ENCODE measurements around the gene PIAS1.
A peak's percentile ranks its signal among the peaks of the same experiment; 100 is the strongest.

The PIAS1 gene

DNA sequence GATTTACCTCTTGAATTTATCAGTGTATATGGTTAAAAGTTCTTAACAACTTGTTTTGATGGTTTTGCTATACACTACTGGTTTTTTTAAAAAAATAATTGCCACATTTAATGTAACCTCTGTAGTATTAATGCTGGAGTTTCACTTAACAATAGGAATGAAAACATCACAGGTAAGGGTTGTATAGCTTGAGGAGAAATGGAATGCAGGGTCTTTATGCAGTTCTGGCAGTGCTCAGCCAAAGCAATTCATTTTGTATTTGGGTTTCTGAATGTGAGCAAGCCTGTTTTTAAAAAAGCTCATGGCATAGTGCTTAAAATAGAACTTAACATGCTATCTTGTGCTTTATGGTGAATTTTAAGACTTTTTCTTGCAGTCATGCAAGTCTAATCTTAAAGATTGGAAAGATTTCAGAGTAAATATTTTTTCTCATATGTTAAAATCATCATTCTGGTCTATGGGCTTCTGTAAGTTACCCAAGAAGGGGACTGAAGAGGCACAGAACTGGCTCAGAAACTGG lies 8.9 kb downstream of the PIAS1 start:
- no peak for DNase-seq (ENCODE audit: low spot score)

DNA sequence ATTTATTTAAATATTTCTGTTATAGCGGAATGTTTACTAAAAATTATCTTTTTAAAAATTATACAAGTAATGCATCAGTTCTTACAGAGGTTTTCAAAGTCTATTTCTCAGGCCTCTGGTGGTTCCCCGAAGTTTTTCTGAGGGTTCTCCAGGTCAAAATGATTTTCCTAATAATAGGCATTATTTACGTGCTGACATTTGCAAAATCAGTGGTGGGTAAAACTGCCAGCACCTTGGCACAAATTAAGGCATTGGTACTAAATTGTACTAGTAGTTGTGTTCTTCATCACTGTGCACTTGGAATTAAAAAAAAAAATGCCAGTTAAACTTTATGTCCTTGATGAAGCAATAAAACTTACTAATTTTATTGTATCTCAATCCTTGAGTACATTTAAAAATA lies 9.5 kb downstream of the PIAS1 start:
- no peak for DNase-seq (ENCODE audit: low spot score)

DNA sequence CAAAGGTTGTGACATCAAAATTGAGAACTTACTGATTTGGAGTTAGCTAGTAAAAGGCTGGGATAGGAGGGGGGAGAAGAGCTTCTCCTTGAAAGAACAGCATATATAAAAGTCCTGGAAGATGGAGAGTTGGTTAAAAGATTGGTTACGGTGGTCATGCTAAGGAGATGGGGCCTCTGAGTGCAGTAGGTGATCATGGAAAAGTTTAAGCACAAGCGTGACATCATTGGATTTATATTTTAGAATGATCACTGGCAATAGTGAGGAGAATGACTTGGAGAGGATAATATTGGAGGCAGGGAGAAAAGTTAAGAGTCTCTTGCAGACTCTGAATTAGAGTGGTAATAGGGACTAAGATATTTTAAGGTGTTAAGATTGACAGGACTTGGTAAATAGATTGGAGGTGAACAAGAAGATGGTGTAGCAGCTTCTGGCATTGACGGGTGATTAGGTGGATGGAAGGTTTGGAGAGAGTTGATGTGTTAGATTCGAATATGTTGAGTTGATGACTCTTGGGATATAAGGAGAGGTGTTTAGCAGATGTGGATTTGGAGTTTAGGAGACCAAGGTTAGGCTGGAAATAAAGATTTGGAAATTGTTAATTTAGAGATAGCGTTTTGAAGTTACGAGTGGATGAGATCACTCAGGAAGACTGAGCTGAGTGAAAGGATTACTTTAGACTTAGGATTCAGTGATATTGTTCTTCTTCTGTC lies 19.6 kb downstream of the PIAS1 start:
- DNase-seq (ENCODE audit: low spot score), result no peak

DNA sequence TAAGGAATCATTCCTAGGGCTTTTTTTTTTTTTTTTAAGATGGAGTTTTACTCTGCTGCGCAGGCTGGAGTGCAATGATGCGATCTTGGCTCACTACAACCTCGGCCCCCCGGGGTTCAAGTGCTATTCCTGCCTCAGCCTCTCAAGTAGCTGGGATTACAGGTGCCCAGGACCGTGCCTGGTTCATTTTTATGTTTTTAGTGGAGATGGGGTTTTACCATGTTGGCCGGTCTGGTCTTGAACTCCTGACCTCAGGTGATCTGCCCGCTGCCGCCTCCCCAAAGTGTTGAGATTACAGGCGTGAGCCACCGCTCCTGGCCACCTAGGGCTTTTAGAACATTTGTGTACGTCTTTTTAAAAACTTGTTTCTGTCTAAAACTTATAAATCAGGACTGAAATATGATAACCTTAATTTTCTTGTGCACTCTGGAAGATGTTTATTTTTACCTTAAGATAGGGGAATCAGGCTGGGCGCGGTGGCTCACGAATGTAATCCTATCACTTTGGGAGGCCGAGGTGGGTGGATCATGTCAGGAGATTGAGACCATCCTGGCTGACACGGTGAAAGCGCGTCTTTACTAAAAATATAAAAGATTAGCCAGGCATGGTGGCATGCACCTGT lies 21.8 kb downstream of the PIAS1 start:
- DNase-seq (ENCODE audit: low spot score), result no peak

DNA sequence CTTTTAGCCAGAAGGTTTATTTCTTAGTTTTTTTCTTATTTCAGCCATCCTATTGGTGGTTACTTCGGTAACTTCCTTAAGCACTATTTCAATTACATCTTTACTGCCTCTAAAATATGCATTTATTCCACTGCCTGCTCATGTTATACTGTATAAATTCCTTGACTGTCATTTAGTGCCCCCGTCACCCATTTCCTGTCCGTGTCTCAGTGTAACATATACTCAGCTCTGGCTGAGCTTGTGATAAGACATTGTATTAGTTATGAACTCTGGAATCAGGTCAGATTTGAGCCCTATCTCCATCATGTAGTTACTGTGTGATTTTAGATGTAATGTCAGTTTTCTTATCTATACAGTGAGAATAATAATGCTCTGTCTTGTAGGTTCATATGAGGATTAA lies 24.2 kb downstream of the PIAS1 start:
- no peak for DNase-seq (ENCODE audit: low spot score)

DNA sequence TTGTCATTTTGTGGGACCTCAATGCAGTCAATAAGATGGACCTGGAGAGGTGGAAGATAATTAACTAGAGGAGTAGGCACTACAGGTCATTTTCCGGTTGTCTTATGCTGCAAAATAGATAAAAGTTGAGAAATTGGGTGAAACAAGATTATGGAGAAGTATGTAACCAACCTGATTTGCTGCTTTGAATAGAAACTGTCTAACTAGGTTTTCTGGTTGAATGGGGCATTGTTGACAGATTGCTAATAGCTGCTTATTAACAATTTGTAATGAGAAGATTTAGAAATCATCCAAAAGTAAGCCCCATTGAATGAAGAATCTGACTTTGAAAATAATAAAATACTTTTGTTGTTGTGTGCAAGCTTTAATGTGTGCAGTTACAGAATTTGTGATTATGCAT lies 26.2 kb downstream of the PIAS1 start:
- DNase-seq (ENCODE audit: low spot score), result no peak

DNA sequence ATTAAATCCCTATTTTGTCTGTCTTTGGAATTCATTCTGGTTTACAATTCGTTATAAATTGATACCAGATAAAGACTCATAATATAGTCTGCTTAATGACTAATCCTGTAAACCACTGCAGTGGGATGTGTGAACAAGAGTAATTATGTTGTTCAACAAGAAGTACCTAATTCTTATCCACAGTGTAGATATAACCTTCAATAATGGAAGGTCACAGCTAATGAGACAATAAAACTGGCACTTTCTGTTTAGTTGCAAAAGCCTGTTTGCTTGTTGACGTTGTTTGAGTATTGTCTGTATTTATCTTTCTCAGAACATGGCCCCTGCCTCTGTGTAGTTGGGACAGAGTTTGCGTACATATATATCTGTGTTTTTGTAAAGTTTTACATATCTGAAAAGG lies 26.7 kb downstream of the PIAS1 start:
- no peak for DNase-seq (ENCODE audit: low spot score)

DNA sequence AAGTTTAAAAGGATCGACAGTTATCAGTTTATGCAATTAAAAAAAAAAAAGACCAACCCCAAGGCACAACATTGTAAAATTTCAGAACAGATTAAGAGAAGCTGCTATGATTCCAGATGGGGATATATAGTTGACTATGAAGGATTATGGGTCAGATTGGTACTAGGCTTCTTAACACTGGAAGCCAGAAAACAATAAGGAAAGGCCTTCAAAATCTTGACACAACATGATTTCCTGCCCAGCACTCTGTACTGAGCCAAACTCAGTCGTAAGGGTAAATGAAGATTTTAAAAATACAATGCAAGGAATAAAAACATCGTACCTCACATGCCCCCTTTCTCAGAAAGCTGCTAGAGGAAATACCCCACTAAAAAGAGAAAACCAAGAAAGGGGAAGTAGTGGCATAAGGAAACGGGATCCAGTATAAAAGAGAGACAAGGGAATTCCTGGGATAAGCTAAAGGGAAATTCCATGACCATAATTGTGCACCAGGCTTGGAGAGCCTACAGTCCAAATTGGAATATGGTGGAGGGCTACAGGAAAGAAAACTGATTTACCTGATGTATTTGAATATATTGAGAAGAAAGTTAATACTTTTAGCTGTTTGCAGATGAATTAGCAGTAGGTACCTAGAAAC lies 27.9 kb downstream of the PIAS1 start:
- no peak for DNase-seq (ENCODE audit: low spot score)

DNA sequence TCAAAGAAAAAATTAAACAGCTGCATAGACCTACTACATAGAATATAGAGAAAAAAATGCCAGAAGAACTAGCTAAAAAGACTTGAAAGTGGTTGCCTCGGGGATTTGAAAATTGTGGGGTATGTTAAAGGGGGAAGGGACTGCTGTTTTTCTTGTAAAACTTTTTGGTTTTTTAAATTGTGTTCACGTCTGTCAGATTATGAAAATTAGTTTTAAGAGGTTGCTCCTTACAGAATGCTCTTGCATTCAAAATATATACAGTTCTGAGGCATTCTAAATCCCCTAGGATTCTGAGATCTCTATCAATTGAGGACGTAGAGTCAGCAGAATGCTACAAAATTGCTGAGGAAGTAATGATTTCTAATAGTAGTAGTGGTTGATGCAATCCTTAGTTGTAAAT lies 28.6 kb downstream of the PIAS1 start:
- DNase-seq (ENCODE audit: low spot score), result no peak

DNA sequence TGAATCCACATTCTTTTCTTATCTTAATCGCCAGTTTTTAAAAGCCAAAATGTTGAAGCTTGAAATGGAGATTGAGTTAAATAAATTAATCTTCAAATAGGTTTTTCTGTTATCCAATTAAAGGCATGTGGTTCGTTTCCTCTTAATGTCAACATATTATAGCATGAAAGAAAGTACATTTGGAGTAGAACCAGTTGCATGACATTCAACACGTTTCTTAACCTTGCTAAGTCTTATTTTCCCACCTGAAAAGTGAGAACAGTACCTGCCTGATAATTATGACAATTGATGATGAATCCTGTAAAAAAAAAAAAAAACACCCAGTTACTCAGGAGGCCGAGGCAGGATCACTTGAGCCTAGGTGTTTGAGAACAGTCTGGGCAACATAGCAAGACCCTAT lies 29.3 kb downstream of the PIAS1 start:
- DNase-seq (ENCODE audit: low spot score), result no peak

DNA sequence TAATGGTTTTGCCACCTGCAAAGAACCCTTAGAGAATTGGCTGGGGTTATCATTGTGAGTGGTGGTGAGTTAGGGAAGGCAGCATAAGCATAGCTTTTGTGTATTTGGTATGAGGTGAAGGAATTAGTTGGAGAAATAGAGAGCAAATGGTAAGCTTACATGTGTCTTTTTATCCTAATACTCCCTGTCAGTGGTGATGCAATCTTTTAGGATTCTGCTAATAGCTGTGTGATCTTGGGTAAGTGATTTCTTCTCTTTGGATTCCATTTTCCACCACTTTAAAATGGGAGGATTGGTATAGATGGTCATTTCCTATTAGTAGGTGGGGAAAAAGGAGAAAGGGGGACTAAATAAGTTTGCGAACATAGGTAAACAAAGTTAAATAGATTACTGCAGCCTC lies 30.9 kb downstream of the PIAS1 start:
- no peak for DNase-seq (ENCODE audit: low spot score)

DNA sequence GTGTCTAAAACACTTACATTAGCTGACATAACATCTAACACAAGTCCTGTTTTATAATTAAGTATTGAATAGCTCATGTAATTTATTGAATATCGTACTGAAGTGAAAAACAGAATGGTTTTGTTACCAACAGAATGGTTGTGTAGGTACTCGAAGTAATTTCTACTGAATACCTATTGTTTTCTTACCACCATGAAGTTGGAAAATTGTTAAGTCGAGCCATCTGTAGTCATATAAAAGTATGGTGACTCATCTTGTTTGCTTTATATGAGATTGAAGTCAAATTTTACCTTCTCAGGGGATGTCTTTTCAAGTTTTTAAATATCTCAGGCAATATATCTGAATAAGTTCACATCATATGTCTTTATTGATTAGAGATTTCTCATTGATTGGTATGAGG lies 37.6 kb downstream of the PIAS1 start:
- DNase-seq (ENCODE audit: low spot score), result no peak

DNA sequence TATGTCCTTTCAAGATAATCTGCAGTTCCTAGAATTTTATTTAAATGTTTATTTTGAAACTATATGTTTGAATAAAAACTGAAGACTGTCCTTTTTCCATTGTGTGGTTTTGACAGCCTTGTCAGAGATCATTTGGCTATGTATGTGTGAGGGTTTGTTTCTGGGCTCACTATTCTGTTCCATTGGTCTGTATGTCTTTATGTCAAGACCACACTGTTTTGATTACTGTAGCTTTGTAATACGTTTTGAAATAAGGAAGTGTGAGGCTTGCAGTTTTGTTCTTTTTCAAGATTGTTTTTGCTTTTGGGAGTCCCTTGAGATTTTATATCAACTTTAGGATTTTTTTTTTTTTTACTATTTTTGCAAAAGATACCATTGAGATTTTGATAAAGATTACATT lies 42.0 kb downstream of the PIAS1 start:
- no peak for DNase-seq (ENCODE audit: low spot score)

DNA sequence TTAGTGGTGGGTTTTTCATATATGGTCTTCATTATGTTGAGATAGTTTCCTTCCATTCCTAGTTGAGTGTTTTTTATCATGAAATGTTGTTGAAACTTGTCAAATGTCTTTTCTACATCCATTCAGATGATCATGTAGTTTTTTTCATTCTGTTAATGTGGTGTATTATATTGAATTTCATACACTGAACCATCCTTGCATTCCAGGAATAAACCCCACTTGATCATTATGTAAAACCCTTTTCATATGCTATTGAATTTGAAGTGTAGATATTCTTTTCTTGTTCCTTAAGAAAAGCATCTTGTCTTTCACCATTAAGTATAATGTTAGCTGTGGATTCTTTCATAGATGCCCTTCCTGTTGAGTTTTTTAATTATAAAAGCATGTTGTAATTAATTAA lies 42.9 kb downstream of the PIAS1 start:
- DNase-seq (ENCODE audit: low spot score), result no peak

DNA sequence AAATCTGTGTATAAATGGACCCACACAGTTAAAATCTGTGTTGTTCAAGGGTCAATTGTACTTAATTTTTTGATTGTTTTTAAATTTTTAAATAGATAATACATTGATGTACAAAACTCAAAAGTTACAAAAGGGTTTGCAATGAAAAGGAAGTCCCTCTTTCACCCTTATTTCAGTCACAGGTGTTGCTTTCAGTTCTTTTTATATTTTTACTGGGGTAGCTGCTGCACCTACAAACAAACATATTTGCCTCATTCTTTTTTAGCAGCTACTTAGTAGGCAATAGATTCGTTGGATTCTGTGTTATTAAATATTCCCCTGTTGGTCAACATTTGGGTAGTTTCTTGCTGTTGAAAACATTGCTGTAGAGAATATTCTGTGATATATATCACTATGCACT lies 44.4 kb downstream of the PIAS1 start:
- no peak for DNase-seq (ENCODE audit: low spot score)

DNA sequence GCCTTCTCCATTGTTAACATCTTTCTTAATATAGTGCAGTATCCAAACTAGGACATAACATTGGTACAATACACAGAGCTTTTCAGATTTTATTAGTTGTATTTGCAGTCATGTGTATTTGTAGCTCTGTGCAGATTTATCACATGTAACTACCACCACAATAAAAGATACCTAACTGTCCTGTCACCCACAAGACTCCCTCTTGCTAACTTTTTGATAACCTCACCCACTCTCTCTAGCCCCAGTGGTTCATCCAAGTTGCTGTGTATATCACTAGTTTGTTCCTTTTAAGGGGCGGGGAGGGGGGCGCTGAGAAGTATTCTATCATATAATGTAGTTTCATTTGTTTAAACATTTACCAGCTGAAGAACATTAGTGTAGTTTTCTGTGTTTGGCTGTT lies 46.1 kb downstream of the PIAS1 start:
- DNase-seq (ENCODE audit: low spot score), result no peak

DNA sequence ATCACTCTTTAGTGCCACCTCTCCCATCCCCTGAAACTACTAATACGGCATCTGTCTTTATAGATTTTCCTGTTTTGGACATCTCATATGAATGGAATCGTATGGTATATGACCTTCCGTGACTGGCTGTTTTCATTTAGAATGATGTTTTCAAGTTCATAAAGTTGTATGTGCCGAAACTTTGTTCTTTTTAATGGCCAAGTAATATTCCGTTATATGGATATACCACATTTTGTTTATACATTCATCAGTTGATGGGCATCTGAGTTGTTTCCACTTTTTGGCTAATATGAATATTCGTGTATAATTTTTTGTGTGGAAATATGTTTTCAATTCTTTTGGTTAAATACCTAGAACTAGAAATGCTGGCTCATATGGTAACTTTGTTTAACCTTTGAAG lies 49.5 kb downstream of the PIAS1 start:
- no peak for DNase-seq (ENCODE audit: low spot score)

DNA sequence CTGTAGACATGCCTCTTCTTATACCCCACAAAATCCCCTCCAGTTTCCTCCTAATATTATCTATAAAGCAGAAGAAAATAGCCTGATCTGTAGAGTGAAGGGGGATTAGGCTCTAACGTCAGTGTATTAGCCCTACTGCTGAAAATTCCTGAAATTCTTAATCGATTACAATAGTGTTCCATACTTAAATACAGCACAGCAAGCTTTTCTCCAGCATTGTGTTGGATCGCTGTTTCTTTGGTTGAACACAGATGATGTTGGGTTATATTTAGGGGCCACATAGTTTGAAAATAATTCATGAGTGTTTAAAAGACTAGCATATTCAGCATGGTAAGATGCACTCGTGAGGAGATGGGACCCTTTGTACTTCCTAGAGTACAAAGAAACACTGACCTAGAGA lies 52.5 kb downstream of the PIAS1 start:
- peak; percentile 35 for DNase-seq (ENCODE audit: low spot score)

DNA sequence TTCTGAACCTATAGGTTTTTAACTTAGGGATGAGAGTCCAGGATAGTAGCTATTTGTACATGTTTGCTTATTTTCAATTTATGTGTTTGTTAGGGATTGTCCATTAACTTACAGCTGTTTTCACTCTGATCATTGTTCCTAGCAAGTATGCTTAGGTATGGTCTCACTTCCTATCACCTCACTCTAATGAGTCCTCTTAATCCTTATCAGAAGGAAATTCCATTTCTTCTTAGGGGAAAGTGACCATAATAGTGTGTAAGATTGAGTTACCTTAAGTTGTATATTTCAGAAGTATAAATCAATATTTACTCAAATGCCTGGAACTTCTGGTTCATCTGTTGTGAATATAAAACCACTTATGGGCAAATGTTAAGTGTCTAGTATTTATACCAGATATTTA lies 53.0 kb downstream of the PIAS1 start:
- DNase-seq (ENCODE audit: low spot score), result no peak

DNA sequence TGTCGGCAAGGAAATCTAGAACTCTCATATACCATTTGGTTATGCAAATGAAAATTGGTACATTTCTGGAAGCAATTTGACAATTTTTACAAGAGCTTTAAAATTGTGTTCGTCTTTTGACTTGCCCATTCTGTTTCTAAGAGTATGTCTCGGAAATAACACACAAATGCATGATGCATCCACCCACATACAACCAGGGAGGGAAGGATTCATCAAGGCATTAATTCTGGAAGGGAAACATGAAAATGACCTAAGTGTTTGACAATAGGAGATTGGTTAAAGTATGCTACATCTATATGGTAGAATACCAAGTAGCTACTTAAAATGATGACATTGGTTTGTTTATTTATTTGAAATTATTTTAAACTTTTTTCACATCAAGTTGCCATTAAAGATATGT lies 58.6 kb downstream of the PIAS1 start:
- peak; percentile 5 for DNase-seq (ENCODE audit: low spot score)

DNA sequence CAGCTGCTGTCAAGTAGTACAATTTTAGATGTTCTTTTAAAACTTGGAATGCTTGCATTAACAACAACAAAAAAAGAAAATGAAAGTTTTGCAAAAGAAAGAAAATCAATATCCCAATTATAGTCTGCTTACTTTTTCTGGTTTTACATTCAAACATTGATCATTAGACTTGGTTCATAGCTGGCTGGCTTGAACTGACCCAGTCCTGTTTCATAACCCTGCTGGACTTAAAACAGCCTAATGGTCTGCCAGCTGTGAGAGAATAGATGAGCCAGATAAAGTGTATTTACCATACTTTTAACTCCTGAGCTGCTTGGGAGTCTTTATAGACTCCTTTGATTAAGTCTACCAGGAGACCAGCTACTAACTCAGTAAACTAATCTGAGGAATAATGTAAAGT lies 59.2 kb downstream of the PIAS1 start:
- peak; percentile 22 for DNase-seq (ENCODE audit: low spot score)

DNA sequence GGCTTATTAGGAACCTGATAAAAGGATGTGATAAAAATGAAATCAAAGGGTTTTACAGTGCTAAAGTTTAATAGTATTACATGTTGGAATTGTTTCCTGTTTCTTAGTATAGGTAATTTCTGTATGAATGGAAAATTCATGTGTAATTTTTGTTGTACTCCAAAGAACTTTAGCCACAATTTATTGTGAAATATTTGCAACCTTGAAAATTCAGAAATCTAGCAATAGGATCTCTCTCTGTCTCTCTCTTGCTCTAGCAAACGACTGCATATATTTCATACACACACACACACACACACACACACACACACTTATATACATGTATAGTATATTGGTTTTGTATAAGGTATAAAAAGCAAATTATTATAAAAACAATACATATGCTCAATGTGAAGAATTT lies 59.6 kb downstream of the PIAS1 start:
- no peak for DNase-seq (ENCODE audit: low spot score)

DNA sequence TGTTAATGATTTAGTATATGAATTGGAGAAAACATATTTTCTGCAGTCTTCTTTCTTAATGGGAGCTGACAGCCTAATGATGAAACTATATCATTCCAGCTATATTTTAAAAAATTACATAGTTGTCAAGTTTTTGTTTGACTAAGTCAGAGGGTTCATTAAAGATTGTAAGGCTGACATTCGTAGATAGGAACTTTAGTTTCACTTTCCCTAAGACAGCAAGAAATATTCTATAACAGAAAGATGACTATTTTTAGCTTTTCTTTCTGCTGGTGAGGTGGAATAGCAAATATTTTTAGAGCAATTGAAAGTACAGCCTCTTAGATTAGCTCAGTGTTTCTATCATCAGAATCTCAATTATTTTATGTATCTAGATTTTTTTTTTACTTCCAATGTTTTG lies 60.2 kb downstream of the PIAS1 start:
- peak; percentile 26 for DNase-seq (ENCODE audit: low spot score)

DNA sequence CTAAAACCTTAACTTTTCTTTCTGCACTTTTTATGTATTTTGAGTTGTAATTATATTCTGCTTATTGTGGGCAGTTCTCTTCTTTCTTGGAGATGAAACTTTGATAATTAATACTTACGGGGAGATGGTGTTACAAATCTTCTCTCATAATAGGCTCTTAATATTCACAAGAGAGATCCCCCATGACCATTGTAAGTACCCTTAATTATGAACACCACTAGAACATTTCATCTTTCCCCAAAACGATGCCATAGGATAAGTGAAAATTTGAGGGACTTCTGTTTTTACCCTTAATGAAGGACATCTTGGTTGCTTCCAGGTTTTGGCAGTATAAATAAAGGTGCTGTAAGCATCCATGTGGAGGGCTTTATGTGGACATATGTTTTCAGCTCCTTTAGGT lies 60.7 kb downstream of the PIAS1 start:
- no peak for DNase-seq (ENCODE audit: low spot score)
